HL-60/S4 (cell line): Measurements from ENCODE around the gene SEMA3D.

Experiments used
- in situ Hi-C: fragments of 300-500 bp; cut with MboI; formaldehyde crosslinking; loops from 2 replicates; pipeline ENCODE4 v1.14.3; 2022; ENCODE audit warnings: low sequenced_read_pairs

Gene SEMA3D

GRCh38 chr7:85186521-85187241 is at the start of gene SEMA3D:
TSS of gene SEMA3D (minus strand) at chr7:85187056. CDS start at chr7:85121891, 65,165 bp downstream.
- in situ Hi-C loops, result no loop called here

- in situ Hi-C loops, result no loop called here
Measured at GRCh38 chr7:85234730-85235129, 47.9 kb upstream of the SEMA3D start.

- in situ Hi-C loops, result no loop called here
Measured at GRCh38 chr7:85232068-85232467, 45.2 kb upstream of the SEMA3D start.

GRCh38 chr7:85230623-85231022 is 43.8 kb upstream of the SEMA3D start:
- in situ Hi-C loops, result no loop called here

- in situ Hi-C loops, result no loop called here
Measured at GRCh38 chr7:85229544-85229943, 42.7 kb upstream of the SEMA3D start.

- in situ Hi-C loops, result no loop called here
Measured at GRCh38 chr7:85226361-85227085, 39.7 kb upstream of the SEMA3D start.

GRCh38 chr7:85224171-85224570 is 37.3 kb upstream of the SEMA3D start:
- in situ Hi-C loops, result no loop called here

- in situ Hi-C loops, result no loop called here
Measured at GRCh38 chr7:85222522-85222921, 35.7 kb upstream of the SEMA3D start.

GRCh38 chr7:85221796-85222195 is 34.9 kb upstream of the SEMA3D start:
- in situ Hi-C loops, result no loop called here

GRCh38 chr7:85220651-85221050 is 33.8 kb upstream of the SEMA3D start:
- in situ Hi-C loops, result no loop called here

- in situ Hi-C loops, result no loop called here
Measured at GRCh38 chr7:85220023-85220422, 33.2 kb upstream of the SEMA3D start.

- in situ Hi-C loops, result no loop called here
Measured at GRCh38 chr7:85217085-85217484, 30.2 kb upstream of the SEMA3D start.

- in situ Hi-C loops, result no loop called here
Measured at GRCh38 chr7:85215098-85215497, 28.2 kb upstream of the SEMA3D start.

- in situ Hi-C loops, result no loop called here
Measured at GRCh38 chr7:85213500-85213899, 26.6 kb upstream of the SEMA3D start.

- in situ Hi-C loops, result no loop called here
Measured at GRCh38 chr7:85205754-85206153, 18.9 kb upstream of the SEMA3D start.

- in situ Hi-C loops, result no loop called here
Measured at GRCh38 chr7:85204496-85204895, 17.6 kb upstream of the SEMA3D start.

- in situ Hi-C loops, result no loop called here
Measured at GRCh38 chr7:85204061-85204460, 17.2 kb upstream of the SEMA3D start.

- in situ Hi-C loops, result no loop called here
Measured at GRCh38 chr7:85201209-85201608, 14.4 kb upstream of the SEMA3D start.

- in situ Hi-C loops, result no loop called here
Measured at GRCh38 chr7:85196696-85197095, 9.8 kb upstream of the SEMA3D start.

GRCh38 chr7:85191383-85191782 is 4.5 kb upstream of the SEMA3D start:
- in situ Hi-C loops, result no loop called here

- in situ Hi-C loops, result no loop called here
Measured at GRCh38 chr7:85186083-85186520, 754 bp downstream of the SEMA3D start.

GRCh38 chr7:85185424-85186082 is 1.3 kb downstream of the SEMA3D start:
- in situ Hi-C loops, result no loop called here
